ENCODE results near the gene KCTD19.

KCTD19 gene

DNA sequence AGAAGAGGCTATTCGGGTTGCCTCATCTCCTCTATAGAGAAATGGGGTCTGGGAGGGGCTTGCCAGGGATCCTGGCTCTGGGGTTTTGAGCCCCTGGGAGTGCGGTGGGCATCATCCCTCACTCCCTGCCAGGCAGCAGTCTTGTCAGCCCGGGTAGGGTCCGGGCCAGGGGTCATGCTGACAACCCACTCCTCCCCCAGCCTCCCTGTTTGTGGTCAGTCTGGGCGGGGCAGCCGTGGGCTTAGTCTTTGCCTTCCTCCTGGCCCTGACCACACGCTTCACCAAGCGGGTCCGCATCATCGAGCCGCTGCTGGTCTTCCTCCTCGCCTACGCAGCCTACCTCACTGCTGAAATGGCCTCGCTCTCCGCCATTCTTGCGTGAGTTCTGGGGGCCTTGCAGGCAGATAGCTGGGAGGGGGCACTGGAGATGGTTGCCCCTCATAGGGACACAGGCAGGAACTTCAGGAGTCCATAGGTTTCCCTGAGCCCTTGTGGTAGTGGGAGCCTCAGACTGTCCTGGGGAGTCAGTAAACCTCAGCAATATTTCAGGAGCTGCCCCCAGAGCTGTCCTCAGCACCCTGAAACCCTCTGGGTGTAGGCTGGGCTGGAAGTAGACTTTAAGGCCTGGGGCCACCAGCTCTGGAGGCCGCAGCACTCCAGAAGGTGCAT, 70.9 kb downstream of the KCTD19 start:
- no peak for DNase-seq (ENCODE audit: low spot score in 2 of 2)
- Histone ChIP-seq H3K27me3 (ENCODE audit: low read depth) (no peaks in the 10 kb centered on the region), H3K4me3 (no peak overlapping the region), H3K36me3 (replicated peaks) (no peaks in the 10 kb centered on the region), H3K9me3 (no peaks in the 10 kb centered on the region), H3K4me1 (no peaks in the 10 kb centered on the region)
- in situ Hi-C loops (cut with MboI; ENCODE audit: low sequenced_read_pairs): no loop called here

DNA sequence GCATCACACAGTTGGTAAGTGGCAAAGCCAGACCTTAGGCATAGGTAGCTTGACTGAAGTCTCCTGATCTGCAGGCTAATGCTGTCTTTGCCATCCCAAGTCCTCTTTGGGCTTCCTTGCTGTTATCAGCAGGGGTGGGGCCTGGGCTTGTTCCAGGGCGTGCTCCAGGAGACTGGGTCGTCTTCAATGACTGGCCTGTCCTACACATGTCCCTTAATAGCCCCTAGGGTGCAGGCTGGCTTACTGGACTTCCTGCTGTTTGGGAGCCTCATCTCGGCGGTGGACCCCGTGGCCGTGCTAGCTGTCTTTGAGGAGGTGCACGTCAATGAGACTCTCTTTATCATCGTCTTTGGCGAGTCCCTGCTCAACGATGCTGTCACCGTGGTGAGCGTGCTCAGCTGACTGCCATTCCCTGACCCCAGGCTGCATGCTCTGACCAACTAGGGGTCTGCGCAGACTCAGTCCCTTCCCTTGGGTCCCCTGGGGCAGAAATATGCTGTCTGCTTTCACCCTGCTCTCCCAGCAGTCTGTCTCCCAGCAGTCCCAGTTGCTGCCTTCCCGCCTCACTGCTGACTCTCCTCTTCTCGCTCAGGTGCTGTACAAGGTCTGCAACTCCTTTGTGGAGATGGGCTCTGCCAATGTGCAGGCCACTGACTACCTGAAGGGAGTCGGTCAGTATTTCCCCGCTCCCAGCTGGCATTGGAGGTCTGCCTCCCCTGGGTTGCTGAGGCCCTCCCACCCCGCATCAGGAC, 71.6 kb downstream of the KCTD19 start:
- in situ Hi-C loops (cut with MboI; ENCODE audit: low sequenced_read_pairs): no loop called here
- H3K4me1 ChIP-seq: no peaks in the 10 kb centered on the region
- H3K4me3 ChIP-seq: no peak overlapping the region
- peaks cover 5% of the 10 kb centered on the region for H3K27me3 ChIP-seq (ENCODE audit: low read depth)
- H3K36me3 ChIP-seq (replicated peaks): no peaks in the 10 kb centered on the region
- H3K9me3 ChIP-seq: no peaks in the 10 kb centered on the region
- DNase-seq (ENCODE audit: low spot score in 2 of 2): no peak

DNA sequence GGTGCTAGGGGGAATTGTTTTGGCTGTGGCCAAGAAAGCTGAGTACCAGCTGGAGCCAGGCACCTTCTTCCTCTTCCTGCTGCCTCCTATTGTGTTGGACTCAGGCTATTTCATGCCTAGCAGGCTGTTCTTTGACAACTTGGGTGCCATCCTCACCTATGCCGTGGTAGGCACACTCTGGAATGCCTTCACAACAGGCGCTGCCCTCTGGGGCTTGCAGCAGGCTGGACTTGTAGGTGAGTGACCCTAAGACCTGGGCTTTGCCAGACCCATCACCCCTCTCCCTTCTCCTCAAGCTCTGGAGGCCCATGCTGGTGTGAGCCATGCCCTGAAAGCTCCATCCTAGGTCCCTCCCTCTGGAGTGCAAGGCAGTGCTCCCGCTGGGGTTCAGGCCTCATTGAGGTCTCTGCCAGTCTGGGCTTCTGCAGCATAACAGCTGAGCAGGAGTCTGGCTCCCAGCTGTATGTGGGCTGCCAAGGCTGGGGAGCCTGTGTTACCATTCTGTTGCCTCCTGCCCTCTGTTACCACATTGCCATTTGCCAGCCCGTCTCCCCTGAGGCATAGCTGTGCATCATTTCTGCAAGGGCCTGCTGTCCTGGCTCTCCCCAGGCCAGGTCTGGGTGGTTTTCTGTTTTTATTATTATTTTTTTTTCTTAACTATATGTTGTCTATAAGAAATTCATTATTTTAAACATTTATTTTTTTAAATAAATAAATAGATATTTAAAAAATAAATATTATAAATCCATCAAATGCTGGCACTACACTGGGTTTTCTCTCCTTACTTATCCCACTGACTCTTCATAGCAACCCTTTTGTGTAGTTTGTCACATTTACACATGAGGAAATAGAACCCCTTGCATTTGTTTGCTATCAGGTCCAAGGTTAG, 73.7 kb downstream of the KCTD19 start:
- in situ Hi-C loops (cut with MboI; ENCODE audit: low sequenced_read_pairs): no loop called here
- no peaks in the 10 kb centered on the region for H3K9me3 ChIP-seq
- no peak for DNase-seq (ENCODE audit: low spot score in 2 of 2)
- no peak overlapping the region for H3K4me3 ChIP-seq
- H3K27me3 ChIP-seq (ENCODE audit: low read depth): peaks cover 25% of the 10 kb centered on the region
- peaks cover under 1% of the 10 kb centered on the region for H3K4me1 ChIP-seq
- no peaks in the 10 kb centered on the region for H3K36me3 ChIP-seq (replicated peaks)

DNA sequence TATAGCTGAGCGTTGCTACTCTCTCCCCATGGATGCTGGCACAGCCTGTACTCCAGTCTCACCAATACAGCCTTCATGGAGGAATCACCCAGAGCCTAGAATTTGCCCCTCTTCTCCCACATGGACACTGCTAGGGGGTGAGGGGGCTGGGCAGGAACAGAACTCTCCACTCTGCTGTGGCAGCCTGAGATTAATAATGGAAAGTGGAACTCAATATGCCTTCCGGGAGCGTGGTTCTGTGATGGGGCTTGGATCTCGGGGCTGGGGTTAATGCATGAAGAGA, 76.6 kb downstream of the KCTD19 start:
- 0 out of 2 replicates have a peak, but pooled peaks cover 3% of the 10 kb centered on the region for H3K36me3 ChIP-seq (replicated peaks)
- H3K4me3 ChIP-seq: no peak overlapping the region
- peaks cover 12% of the 10 kb centered on the region for H3K4me1 ChIP-seq
- in situ Hi-C loops (cut with MboI; ENCODE audit: low sequenced_read_pairs): no loop called here
- DNase-seq (ENCODE audit: low spot score in 2 of 2): no peak
- H3K9me3 ChIP-seq: no peaks in the 10 kb centered on the region
- H3K27me3 ChIP-seq (ENCODE audit: low read depth): peaks cover 26% of the 10 kb centered on the region

DNA sequence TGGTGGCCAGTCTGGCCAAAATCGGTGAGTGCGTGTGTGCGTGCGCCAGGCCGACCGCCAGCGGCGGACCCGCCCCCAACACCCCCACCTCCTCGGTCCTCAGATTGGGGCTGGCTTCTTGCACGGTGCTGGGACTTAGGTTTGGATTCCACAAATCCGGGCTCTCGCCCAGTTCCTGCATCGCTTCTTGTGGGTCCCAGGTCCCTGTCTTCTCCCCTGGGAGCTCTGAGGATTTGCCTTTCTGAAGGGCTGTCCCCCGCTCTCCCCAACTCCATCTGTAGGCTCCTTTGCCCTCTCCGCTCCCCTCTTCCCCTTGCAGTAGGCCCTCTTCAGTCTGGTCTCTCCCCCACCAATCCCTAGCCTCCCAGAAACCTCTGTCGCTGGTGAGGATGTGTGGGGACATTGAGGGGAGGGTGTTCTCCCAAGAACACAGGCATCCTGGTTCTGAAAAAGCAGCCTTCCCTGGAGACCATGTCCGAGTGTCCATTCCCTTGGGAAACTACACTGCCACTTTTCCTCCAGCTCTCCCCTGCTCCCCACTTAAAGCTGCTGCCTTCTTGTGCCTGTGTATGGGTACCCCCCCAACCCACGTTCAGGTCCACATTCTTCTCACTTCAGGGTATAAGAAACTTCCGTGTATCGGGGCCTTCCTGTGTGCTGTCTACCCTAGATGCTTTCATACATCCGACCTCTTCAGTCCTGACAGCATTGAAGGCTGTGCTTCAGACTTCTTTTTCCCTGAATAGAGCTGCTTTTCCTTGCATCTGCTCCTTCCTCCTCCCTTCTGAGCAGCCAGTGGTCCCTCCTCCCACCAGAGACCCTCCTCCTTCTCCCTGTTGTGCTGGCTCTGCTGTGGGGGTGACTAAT, 77.1 kb downstream of the KCTD19 start:
- no peak for DNase-seq (ENCODE audit: low spot score in 2 of 2)
- Histone ChIP-seq H3K4me3 (no peak overlapping the region), H3K4me1 (peaks cover 13% of the 10 kb centered on the region), H3K9me3 (no peaks in the 10 kb centered on the region), H3K27me3 (ENCODE audit: low read depth) (peaks cover 26% of the 10 kb centered on the region), H3K36me3 (replicated peaks) (0 out of 2 replicates have a peak, but pooled peaks cover 3% of the 10 kb centered on the region)
- in situ Hi-C loops (cut with MboI; ENCODE audit: low sequenced_read_pairs): no loop called here

DNA sequence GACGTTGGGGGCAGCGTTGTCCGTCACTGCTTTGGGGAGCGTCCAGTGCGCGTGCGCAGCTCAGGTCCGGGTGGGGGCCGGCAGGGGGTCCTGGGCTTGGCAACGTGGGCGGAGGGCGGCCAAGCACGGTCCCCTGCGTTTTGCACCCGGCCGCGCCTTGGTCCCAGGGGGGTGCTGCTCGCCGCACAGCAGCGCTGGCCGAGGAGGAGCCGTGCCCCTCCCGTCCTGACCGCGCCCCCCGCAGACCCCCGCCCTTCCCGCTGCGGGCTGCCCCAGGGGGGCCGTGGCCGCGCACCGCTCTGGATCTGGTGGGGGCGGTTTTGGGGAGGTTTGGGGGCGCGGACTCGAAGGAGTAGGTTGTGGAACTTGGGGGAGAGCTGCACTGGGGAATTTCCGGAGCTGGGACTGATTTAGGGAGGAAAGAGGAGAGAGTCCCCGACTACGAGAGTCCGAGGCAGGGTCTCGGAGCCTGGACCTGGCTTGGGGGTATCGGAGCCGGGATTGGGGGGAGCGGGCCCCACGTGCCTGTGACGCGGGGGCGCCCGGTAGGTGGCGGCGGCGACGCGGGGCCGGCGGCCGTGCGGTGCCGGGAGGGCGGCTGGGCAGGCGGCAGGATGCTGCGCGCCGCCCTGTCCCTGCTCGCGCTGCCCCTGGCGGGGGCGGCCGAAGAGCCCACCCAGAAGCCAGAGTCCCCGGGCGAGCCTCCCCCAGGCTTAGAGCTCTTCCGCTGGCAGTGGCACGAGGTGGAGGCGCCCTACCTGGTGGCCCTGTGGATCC, 78.0 kb downstream of the KCTD19 start, which contains the start of gene SLC9A5:
TSS of gene SLC9A5 (plus strand) at position 579 of the 777 bp plus-strand sequence. CDS start at position 615, 36 bp downstream.
- H3K36me3 ChIP-seq (replicated peaks): 0 out of 2 replicates have a peak, but pooled peaks cover 3% of the 10 kb centered on the region
- no peaks in the 10 kb centered on the region for H3K9me3 ChIP-seq
- peaks cover 26% of the 10 kb centered on the region for H3K27me3 ChIP-seq (ENCODE audit: low read depth)
- no peak within 1 kb of the TSS; the same call in none of the 2 replicates for H3K4me3 ChIP-seq
- peaks cover 13% of the 10 kb centered on the region for H3K4me1 ChIP-seq
- no peak for DNase-seq (ENCODE audit: low spot score in 2 of 2)
- in situ Hi-C loops (cut with MboI; ENCODE audit: low sequenced_read_pairs): no loop called here

DNA sequence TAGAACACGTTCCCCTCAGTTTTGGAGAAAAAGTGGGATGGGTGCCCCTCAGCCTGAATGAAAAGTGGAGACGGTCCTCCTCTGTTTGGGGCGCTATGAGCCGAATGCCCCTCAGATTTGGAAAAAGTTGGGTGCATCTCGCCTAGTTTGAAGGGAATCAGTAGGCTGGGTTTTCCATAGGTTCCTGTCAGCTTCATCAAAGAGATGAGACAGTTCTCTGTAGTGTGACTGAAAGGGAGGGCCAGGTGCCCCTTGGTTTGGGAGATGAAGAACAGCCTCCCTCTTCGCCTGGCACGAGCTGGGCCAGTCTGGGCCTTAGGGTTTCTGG, 78.5 kb downstream of the KCTD19 start:
- in situ Hi-C loops (cut with MboI; ENCODE audit: low sequenced_read_pairs): no loop called here

DNA sequence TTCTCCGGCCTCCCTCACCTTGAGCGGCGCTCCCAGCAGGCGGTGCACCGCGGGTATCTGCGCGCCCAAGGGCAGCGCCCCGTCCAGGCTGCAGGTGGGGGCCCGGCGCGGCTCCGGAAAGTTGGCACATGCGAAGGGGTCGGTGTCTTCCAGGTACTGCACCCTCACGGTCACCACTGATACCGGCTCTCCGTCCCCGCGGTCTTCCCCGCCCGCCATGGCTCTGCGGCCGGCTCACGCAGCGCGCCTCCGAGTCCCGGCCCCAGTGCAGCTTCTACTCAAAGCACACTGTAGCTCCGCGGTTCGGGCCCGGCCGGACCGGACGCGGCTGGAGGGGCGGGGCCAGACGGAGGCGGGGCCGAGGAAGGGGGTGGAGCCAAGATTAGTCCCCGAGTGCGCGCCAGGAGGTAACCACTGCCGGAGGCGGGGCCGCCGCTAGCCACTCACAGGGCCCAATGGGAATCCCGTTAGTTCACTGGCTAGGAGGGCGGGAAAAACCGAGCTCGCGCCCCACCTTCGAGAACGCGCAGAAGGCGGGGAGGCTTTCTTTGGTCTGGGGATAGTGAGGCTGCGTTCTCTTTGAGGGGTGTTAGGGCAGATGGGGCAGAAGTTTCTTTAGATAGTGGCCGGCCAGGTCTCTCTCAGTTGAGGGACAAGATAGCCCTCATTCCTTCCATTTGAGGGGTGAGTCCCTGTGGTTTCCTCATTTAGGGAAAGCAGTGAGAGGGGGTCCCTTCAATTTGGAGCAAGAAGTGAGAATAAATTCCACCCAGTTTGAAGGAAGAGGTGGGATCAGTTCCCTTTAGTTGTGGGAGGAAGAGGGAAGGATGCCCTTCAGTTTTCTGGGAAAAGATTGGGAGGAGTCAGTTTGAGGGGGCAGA, 79.1 kb downstream of the KCTD19 start, which contains the start of gene FHOD1:
TSS of gene FHOD1 (minus strand) at position 290 of the 881 bp plus-strand sequence. CDS start at position 219, 71 bp downstream.
- in situ Hi-C loops (cut with MboI; ENCODE audit: low sequenced_read_pairs): no loop called here
- Histone ChIP-seq H3K36me3 (replicated peaks) (0 out of 2 replicates have a peak, but pooled peaks cover 3% of the 10 kb centered on the region), H3K9me3 (no peaks in the 10 kb centered on the region), H3K4me3 (peak within 1 kb of the TSS; percentile 93), H3K4me1 (peaks cover 13% of the 10 kb centered on the region), H3K27me3 (ENCODE audit: low read depth) (peaks cover 26% of the 10 kb centered on the region)
- DNase-seq (ENCODE audit: low spot score in 2 of 2): peak; percentile 95 to 99

More for the DNA sequence above, 78.5 kb downstream of the KCTD19 start:
- no peak overlapping the region for H3K4me3 ChIP-seq
- H3K27me3 ChIP-seq (ENCODE audit: low read depth): peaks cover 26% of the 10 kb centered on the region
- no peaks in the 10 kb centered on the region for H3K9me3 ChIP-seq
- DNase-seq (ENCODE audit: low spot score in 2 of 2): no peak
- H3K36me3 ChIP-seq (replicated peaks): 0 out of 2 replicates have a peak, but pooled peaks cover 3% of the 10 kb centered on the region
- H3K4me1 ChIP-seq: peaks cover 13% of the 10 kb centered on the region

DNA sequence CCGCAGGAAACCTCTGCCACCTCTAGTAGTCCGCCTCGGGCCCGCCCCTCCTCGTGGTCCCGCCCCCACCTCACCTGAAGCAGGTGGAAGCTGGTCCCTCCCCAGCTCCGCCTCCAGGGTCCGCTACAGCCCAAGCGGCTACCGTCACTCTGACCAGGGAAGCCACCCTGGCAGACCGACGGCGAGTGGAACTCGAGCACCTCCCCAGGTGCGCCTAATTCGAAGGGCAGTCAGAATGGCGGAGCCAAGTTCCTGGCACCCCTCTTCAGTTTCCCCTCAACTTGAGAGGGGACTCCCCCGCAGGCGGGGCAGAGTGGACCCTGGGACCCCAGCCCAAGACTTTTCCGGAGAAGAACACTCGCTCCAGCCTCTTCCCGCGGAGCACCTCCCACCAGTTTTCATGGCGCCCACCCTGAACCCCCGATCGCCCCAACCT, 79.8 kb downstream of the KCTD19 start:
- Histone ChIP-seq H3K9me3 (no peaks in the 10 kb centered on the region), H3K36me3 (replicated peaks) (0 out of 2 replicates have a peak, but pooled peaks cover 3% of the 10 kb centered on the region), H3K4me1 (peaks cover 13% of the 10 kb centered on the region), H3K27me3 (ENCODE audit: low read depth) (peaks cover 26% of the 10 kb centered on the region), H3K4me3 (peak overlapping the region; percentile 93)
- DNase-seq (ENCODE audit: low spot score in 2 of 2): no peak
- in situ Hi-C loops (cut with MboI; ENCODE audit: low sequenced_read_pairs): no loop called here

DNA sequence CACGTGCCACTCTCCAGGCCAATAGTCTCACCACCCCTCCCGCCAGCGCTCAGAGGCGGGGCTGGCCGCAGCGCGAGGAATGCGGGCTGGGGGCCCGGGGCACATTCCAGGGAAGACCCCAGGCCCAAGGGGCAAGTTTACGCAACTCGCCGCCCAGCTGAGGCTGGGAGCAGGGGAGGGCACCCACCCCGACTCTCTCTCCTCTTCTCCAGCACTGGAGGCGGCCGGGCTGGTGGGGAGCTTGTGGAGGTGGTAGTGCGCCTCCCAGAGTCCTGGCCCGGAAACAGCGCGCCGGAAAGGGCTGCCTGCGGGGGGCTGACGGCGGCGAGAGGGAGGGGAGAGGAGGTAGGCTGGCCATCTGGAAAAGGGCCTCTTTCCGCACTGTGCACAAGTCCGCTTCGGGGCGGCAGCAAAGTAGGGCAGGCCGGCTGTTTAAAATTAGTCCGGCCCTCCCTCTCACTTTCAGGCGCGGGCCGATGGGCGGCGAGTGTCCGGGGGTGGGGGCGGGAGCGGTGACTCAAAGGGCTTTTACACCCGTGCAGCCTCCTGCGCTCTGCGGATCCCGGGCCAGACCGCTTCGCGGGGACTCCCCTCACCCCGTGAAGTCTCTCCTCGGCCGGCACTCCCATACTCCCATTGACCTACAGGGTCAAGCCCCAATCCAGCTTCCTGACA, 80.3 kb downstream of the KCTD19 start:
- H3K9me3 ChIP-seq: no peaks in the 10 kb centered on the region
- H3K4me3 ChIP-seq: peak overlapping the region; percentile 93
- peaks cover 26% of the 10 kb centered on the region for H3K27me3 ChIP-seq (ENCODE audit: low read depth)
- DNase-seq (ENCODE audit: low spot score in 2 of 2): peak; percentile 52 to 90
- in situ Hi-C loops (cut with MboI; ENCODE audit: low sequenced_read_pairs): no loop called here
- 0 out of 2 replicates have a peak, but pooled peaks cover 3% of the 10 kb centered on the region for H3K36me3 ChIP-seq (replicated peaks)
- H3K4me1 ChIP-seq: peaks cover 13% of the 10 kb centered on the region

DNA sequence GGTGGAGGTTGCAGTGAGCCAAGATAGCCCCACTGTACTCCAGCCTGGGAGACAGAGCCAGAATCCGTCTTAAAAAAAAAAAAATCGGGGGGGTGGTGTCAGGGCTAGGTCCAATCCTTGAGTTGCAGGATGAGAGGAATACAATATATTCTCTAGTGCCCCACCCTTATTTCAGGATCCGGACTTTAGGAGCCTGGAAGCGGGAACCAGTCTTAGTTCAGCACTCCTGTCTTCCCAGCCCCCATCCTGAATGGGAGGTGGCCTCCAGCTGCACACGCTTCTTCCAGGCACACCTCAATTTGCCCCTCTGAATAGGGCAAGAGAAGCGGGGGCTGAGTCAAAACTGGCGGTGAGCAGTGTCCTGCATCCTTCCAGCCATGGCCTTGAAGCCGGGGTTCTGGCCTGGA, 80.9 kb downstream of the KCTD19 start:
- Histone ChIP-seq H3K9me3 (no peaks in the 10 kb centered on the region), H3K4me3 (peak overlapping the region; percentile 93), H3K36me3 (replicated peaks) (0 out of 2 replicates have a peak, but pooled peaks cover 3% of the 10 kb centered on the region), H3K27me3 (ENCODE audit: low read depth) (peaks cover 26% of the 10 kb centered on the region), H3K4me1 (peaks cover 13% of the 10 kb centered on the region)
- in situ Hi-C loops (cut with MboI; ENCODE audit: low sequenced_read_pairs): no loop called here
- no peak for DNase-seq (ENCODE audit: low spot score in 2 of 2)
